ENCODE results near the gene ZCCHC7. TPM values are rescaled to one million over a fixed set of nuclear protein-coding genes. Genes with fewer than 3 reads are reported as not detected.

Gene ZCCHC7
- total and polyA plus RNA-seq, 2 donors (not counting 3 experiments of a cell fraction or from before 2014, with no cell fraction given): 7.4 to 14.8 TPM

DNA sequence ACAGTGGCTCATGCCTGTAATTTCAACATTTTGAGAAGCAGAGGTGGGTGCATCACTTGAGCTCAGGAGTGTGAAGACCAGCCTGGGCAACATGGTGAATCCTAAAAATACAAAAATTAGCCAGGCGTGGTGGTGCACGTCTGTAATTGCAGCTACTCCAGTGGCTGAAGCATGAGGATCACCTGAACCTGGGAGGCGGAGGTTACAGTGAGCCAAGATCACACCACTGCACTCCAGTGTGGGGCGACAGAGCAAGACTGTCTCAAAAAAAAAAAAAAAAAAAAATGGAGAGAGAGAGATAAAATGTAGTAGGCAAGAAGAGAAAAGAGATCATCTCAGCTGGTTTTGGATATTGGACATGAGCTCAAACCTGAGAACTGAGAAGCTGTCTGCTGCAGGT lies 23.7 kb upstream of the ZCCHC7 start:
- ChIA-PET CTCF (interaction anchor here (0.6 kb wide), 1 partner anchor 98 kb away, joined by 3 read pairs; no protein-coding TSS in a partner anchor), POLR2A (interaction anchor here (0.6 kb wide), 1 partner anchor 126 kb away, joined by 4 read pairs; no protein-coding TSS in a partner anchor)
- H3K9me1 ChIP-seq (replicated peaks; ENCODE audit: control insufficient read depth, extremely low read depth, insufficient read depth, low read length): no peaks in the 10 kb centered on the region
- FAIRE-seq: no peak
- no peaks in the 10 kb centered on the region for H3K36me3 ChIP-seq (ENCODE audit: control insufficient read depth in 2 of 2, extremely low read depth in 1 of 2, insufficient read depth in 2 of 2, low read length in 2 of 2)
- TF ChIP-seq POLR2A (IDR thresholded peaks at IDR 0.05; ENCODE audit: low read depth, low read length) (no peak), CTCF (IDR thresholded peaks at IDR 0.05; ENCODE audit: extremely low read depth in 1 of 2, insufficient read depth in 1 of 2, low read depth in 1 of 2, low read length in 2 of 2) (no peak), POLR2AphosphoS5 (IDR thresholded peaks at IDR 0.05; ENCODE audit: insufficient read depth, low read depth, low read length) (no peak), GATA2 (IDR thresholded peaks at IDR 0.05; ENCODE audit: insufficient read depth, insufficient read length, low read depth, low read length) (no peak), JUN (IDR thresholded peaks at IDR 0.05; ENCODE audit: borderline replicate concordance, insufficient read depth, insufficient read length, low read depth) (no peak), FOS (IDR thresholded peaks at IDR 0.05; ENCODE audit: borderline replicate concordance, insufficient read depth, low read length) (no peak), MYC (IDR thresholded peaks at IDR 0.05; ENCODE audit: low read depth, low read length) (no peak), EZH2 (IDR thresholded peaks at IDR 0.05; ENCODE audit: borderline replicate concordance, low read depth, low read length, severe bottlenecking) (no peak)
- TF ChIP-seq, protein P1, sequence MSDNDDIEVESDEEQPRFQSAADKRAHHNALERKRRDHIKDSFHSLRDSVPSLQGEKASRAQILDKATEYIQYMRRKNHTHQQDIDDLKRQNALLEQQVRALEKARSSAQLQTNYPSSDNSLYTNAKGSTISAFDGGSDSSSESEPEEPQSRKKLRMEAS (IDR thresholded peaks at IDR 0.05; ENCODE audit: insufficient read depth, insufficient read length): no peak
- no peak overlapping the region for H3K4me2 ChIP-seq (ENCODE audit: insufficient read depth, low read length)
- dilution Hi-C loops (cut with MboI; ENCODE audit: extremely low pct_ligation_motif_present, low sequenced_read_pairs): no loop called here
- H3K27ac ChIP-seq (ENCODE audit: insufficient read depth, low read depth, low read length): no peak overlapping the region
- H3K79me2 ChIP-seq (ENCODE audit: control insufficient read depth, insufficient read depth, low read length): no peaks in the 10 kb centered on the region
- no peaks in the 10 kb centered on the region for H3K4me1 ChIP-seq (ENCODE audit: control insufficient read depth, extremely low read depth, insufficient read depth, low read length)
- H3K4me3 ChIP-seq (replicated peaks in 1 of 3; ENCODE audit: insufficient read depth in 1 of 3, low read depth in 1 of 3, low read length in 3 of 3): no peak overlapping the region
- H3K27me3 ChIP-seq (ENCODE audit: control insufficient read depth in 2 of 2, insufficient read depth in 2 of 2, low read length in 2 of 2): peaks cover 0 to 2% of the 10 kb centered on the region in 2 experiments
- H3K9ac ChIP-seq (replicated peaks; ENCODE audit: extremely low read depth, insufficient read depth, low read length): no peak overlapping the region
- no peak for DNase-seq (ENCODE audit: low read depth, low spot score)
- H2AFZ ChIP-seq (ENCODE audit: low read depth, low read length): no peak overlapping the region
- H3K9me3 ChIP-seq (replicated peaks; ENCODE audit: control insufficient read depth, insufficient read depth, low read length): no peaks in the 10 kb centered on the region
- H4K20me1 ChIP-seq (replicated peaks; ENCODE audit: control insufficient read depth, extremely low read depth, insufficient read depth, low read length): no peaks in the 10 kb centered on the region
- intact Hi-C loops (cut with micrococcal nuclease): no loop called here
- BruUV-seq (replicated peaks): no TSS peak
